Neural cell (in vitro differentiated cells): ENCODE results near the gene ATP4B. TPM values are rescaled to one million over a fixed set of nuclear protein-coding genes. Genes with fewer than 3 reads are reported as not detected.

Experiments
- H2AFZ ChIP-seq: fragments of 200-600, 300-800 bp; sonication (generic), shearing (Covaris generic); 2 replicates; pipeline ENCODE4 v1.6.0; 2014; ENCODE audit warnings: low read depth, mild to moderate bottlenecking, antibody characterized with exemption, low read length, moderate library complexity
- H3F3A ChIP-seq: fragments of 200-600 bp; shearing (Covaris generic); 2 replicates; pipeline ENCODE4 v1.6.1; 2016; ENCODE audit warnings: mild to moderate bottlenecking, moderate library complexity, mixed read lengths, antibody characterized with exemption, low read length; ENCODE audit not compliant: insufficient read depth, poor library complexity, severe bottlenecking
- H3K27ac ChIP-seq: fragments of 200-600, 300-800 bp; sonication (generic), shearing (Covaris generic); 2 replicates; pipeline ENCODE4 v1.5.1; 2014; ENCODE audit warnings: mild to moderate bottlenecking, low read length, moderate library complexity
- H3K27me3 ChIP-seq: fragments of 300-800, 200-600 bp; sonication (generic), shearing (Covaris generic); 2 replicates; pipeline ENCODE4 v1.6.0; 2014; ENCODE audit warnings: mild to moderate bottlenecking, low read depth, low read length, moderate library complexity; ENCODE audit not compliant: insufficient read depth
- H3K36me3 ChIP-seq: fragments of 300-800, 200-600 bp; sonication (generic), shearing (Covaris generic); 2 replicates; pipeline ENCODE4 v1.5.1; 2014; ENCODE audit warnings: mild to moderate bottlenecking, antibody characterized with exemption, low read length, moderate library complexity; ENCODE audit not compliant: insufficient read depth
- H3K4me2 ChIP-seq: fragments of 300-800, 200-600 bp; sonication (generic), shearing (Covaris generic); 2 replicates; pipeline ENCODE4 v1.6.0; 2014; ENCODE audit warnings: mild to moderate bottlenecking, low read length
- H3K4me3 ChIP-seq: fragments of 300-800, 200-600 bp; sonication (generic), shearing (Covaris generic); 2 replicates; pipeline ENCODE4 v1.5.1; 2014; ENCODE audit warnings: mild to moderate bottlenecking, low read length, moderate library complexity
- H3K79me2 ChIP-seq: fragments of 200-600 bp; shearing (Covaris generic); replicated peaks from 2 replicates; pipeline ENCODE4 v1.6.0; 2014; ENCODE audit warnings: mild to moderate bottlenecking, low read length, moderate library complexity; ENCODE audit not compliant: insufficient read depth
- H3K9ac ChIP-seq: fragments of 300-800, 200-600 bp; sonication (generic), shearing (Covaris generic); 2 replicates; pipeline ENCODE4 v1.6.1; 2016; ENCODE audit warnings: mild to moderate bottlenecking, low read length, mixed read lengths
- H3K9me2 ChIP-seq: fragments of 200-600 bp; shearing (Covaris generic); 2 replicates; pipeline ENCODE4 v1.6.1; 2016; ENCODE audit warnings: mild to moderate bottlenecking, low read length, mixed read lengths; ENCODE audit not compliant: insufficient read depth
- H3K9me3 ChIP-seq: fragments of 200-600, 300-800 bp; sonication (generic), shearing (Covaris generic); 2 replicates; pipeline ENCODE4 v1.6.1; 2016; ENCODE audit warnings: mild to moderate bottlenecking, mixed run types, low read length, moderate library complexity, mixed read lengths
- H4K20me1 ChIP-seq: fragments of 200-600 bp; shearing (Covaris generic); 2 replicates; pipeline ENCODE4 v1.6.1; 2016; ENCODE audit warnings: mild to moderate bottlenecking, mixed run types; ENCODE audit not compliant: insufficient read depth
- CTCF ChIP-seq: fragments of 450-650 bp; IDR thresholded peaks from 2 replicates; pipeline ENCODE4 v1.5.1; 2014; ENCODE audit warnings: antibody characterized with exemption, mild to moderate bottlenecking, moderate library complexity; ENCODE audit not compliant: poor library complexity, severe bottlenecking
- EP300 ChIP-seq: fragments of 450-650 bp; conservative IDR thresholded peaks from 2 replicates; pipeline ENCODE4 v1.6.1; 2014; ENCODE audit warnings: antibody characterized with exemption, mild to moderate bottlenecking, moderate library complexity; ENCODE audit not compliant: poor library complexity, severe bottlenecking
- EZH2 ChIP-seq: fragments of 200-600, 300-800 bp; shearing (Covaris generic), sonication (generic); IDR thresholded peaks from 2 replicates; pipeline ENCODE4 v1.6.1; 2014; ENCODE audit warnings: antibody characterized with exemption, low read length, borderline replicate concordance, mild to moderate bottlenecking; ENCODE audit not compliant: insufficient read depth, poor library complexity, severe bottlenecking
- MXI1 ChIP-seq: fragments of 450-650 bp; conservative IDR thresholded peaks from 2 replicates; pipeline ENCODE4 v1.6.1; 2014; ENCODE audit warnings: antibody characterized with exemption, mild to moderate bottlenecking; ENCODE audit not compliant: poor library complexity, severe bottlenecking
- POLR2AphosphoS5 ChIP-seq: IDR thresholded peaks from 2 replicates; pipeline ENCODE4 v1.6.1; 2012
- RAD21 ChIP-seq: fragments of 450-650 bp; conservative IDR thresholded peaks from 2 replicates; pipeline ENCODE4 v1.6.1; 2014; ENCODE audit warnings: antibody characterized with exemption, mild to moderate bottlenecking, moderate library complexity
- REST ChIP-seq: IDR thresholded peaks from 2 replicates; pipeline ENCODE4 v1.6.1; 2012; ENCODE audit warnings: borderline replicate concordance
- SMC3 ChIP-seq: fragments of 450-650 bp; conservative IDR thresholded peaks from 2 replicates; pipeline ENCODE4 v1.6.1; 2014; ENCODE audit warnings: antibody characterized with exemption, mild to moderate bottlenecking, moderate library complexity; ENCODE audit not compliant: poor library complexity
- TAF1 ChIP-seq: IDR thresholded peaks from 2 replicates; pipeline ENCODE4 v1.6.1; 2012; ENCODE audit warnings: low read depth
- polyA plus RNA-seq: library from polyadenylated mRNA; depleted of rRNA; stranded (reverse); fragments of >200 nt; gene quantifications from 2 replicates; pipeline ENCODE4 v1.2.3, GENCODE V29; 2014

The ATP4B gene
- polyA plus RNA-seq, 1 donor from 2014 or later = not detected

GRCh38 chr13:113605866-113606438 lies 52.0 kb downstream of the ATP4B start:
- H3K9me3 ChIP-seq = peaks cover 3% of the 10 kb centered on the region
- no peak overlapping the region for H3K4me3 ChIP-seq
- no peaks in the 10 kb centered on the region for H4K20me1 ChIP-seq
- H3K9ac ChIP-seq = no peak overlapping the region
- no peak overlapping the region for H3K4me2 ChIP-seq
- TF ChIP-seq RAD21 (no peak), CTCF (no peak), EZH2 (no peak), MXI1 (no peak), TAF1 (no peak), EP300 (no peak), REST (no peak)
- peaks cover 18% of the 10 kb centered on the region for H3K79me2 ChIP-seq
- no peaks in the 10 kb centered on the region for H3F3A ChIP-seq
- H3K27me3 ChIP-seq = no peaks in the 10 kb centered on the region
- no peak overlapping the region for H3K27ac ChIP-seq
- H2AFZ ChIP-seq = no peak overlapping the region
- no peaks in the 10 kb centered on the region for H3K36me3 ChIP-seq
- H3K9me2 ChIP-seq = no peaks in the 10 kb centered on the region

GRCh38 chr13:113605461-113605860 lies 52.5 kb downstream of the ATP4B start:
- no peaks in the 10 kb centered on the region for H3K36me3 ChIP-seq
- TF ChIP-seq EZH2 = no peak
- TF ChIP-seq MXI1 = no peak
- no peak for TF ChIP-seq POLR2AphosphoS5
- TF ChIP-seq TAF1 = no peak
- no peak for TF ChIP-seq SMC3
- TF ChIP-seq RAD21 = no peak
- no peak for TF ChIP-seq EP300
- no peak for TF ChIP-seq REST
- no peak for TF ChIP-seq CTCF

More at GRCh38 chr13:113605461-113605860, 52.5 kb downstream of the ATP4B start:
- H3K27me3 ChIP-seq = no peaks in the 10 kb centered on the region
- H3F3A ChIP-seq = no peaks in the 10 kb centered on the region
- no peak overlapping the region for H3K4me2 ChIP-seq
- H3K9me3 ChIP-seq = peaks cover 6% of the 10 kb centered on the region
- H3K9ac ChIP-seq = no peak overlapping the region
- no peaks in the 10 kb centered on the region for H4K20me1 ChIP-seq
- H3K9me2 ChIP-seq = no peaks in the 10 kb centered on the region
- no peak overlapping the region for H2AFZ ChIP-seq
- no peak overlapping the region for H3K27ac ChIP-seq
- H3K79me2 ChIP-seq = peaks cover 19% of the 10 kb centered on the region
- no peak overlapping the region for H3K4me3 ChIP-seq
